SK-N-MC (cell line): ENCODE data around the gene HCCS.

ENCODE experiments used
- EZH2 ChIP-seq: fragments of 200-600 bp; sonication (generic); IDR thresholded peaks from one replicate; pipeline ENCODE4 v1.6.1; 2017; ENCODE audit warnings: antibody characterized with exemption
- POLR2AphosphoS5 ChIP-seq: IDR thresholded peaks from 2 replicates; pipeline ENCODE4 v1.6.1; 2012; ENCODE audit warnings: mild to moderate bottlenecking, low read depth, low read length, borderline replicate concordance

DNA sequence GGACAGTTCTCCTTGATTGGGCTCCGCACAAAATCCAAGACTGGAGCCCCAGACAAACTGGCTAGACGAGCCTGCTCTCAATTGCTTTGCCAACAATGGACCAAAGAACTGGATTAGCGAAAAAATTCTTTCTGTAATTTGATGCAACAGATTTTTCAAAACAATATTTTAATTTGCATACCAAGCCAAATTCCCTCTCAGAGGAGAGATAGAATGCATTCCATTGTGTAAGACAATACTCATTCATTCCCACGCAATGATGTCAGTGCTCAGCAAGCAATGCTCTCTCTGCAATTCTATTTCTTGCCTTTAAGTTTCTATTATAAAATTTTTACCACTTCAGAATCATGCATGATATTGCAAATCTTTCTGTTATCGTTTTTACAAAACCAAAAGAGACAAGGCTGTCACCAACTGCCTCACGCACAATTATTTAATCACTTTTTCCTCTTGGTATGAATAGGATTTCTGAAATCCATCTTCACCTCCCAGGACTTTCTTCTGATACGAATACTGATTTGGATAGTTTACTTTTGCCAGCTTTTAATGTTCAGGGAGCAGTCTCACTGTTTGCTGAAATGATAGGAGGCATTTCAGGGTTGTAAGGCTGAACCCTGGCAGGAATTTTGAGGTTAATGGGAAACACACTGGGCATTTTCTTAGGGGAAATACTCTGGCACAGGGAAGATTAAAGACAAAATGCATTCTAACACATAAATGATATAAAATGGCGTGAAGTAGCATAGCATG lies 46.1 kb upstream of the HCCS start:
- no peak for TF ChIP-seq POLR2AphosphoS5
- TF ChIP-seq EZH2: no peak
